Neural cell (in vitro differentiated cells): ENCODE measurements around the gene GASK1B. TPM values are rescaled to one million over a fixed set of nuclear protein-coding genes. Genes with fewer than 3 reads are reported as not detected.

Experiments used
- H2AFZ ChIP-seq: fragments of 200-600, 300-800 bp; sonication (generic), shearing (Covaris generic); 2 replicates; pipeline ENCODE4 v1.6.0; 2014; ENCODE audit warnings: low read depth, mild to moderate bottlenecking, antibody characterized with exemption, low read length, moderate library complexity
- H3F3A ChIP-seq: fragments of 200-600 bp; shearing (Covaris generic); 2 replicates; pipeline ENCODE4 v1.6.1; 2016; ENCODE audit warnings: mild to moderate bottlenecking, moderate library complexity, mixed read lengths, antibody characterized with exemption, low read length; ENCODE audit not compliant: insufficient read depth, poor library complexity, severe bottlenecking
- H3K27ac ChIP-seq: fragments of 200-600, 300-800 bp; sonication (generic), shearing (Covaris generic); 2 replicates; pipeline ENCODE4 v1.5.1; 2014; ENCODE audit warnings: mild to moderate bottlenecking, low read length, moderate library complexity
- H3K27me3 ChIP-seq: fragments of 300-800, 200-600 bp; sonication (generic), shearing (Covaris generic); 2 replicates; pipeline ENCODE4 v1.6.0; 2014; ENCODE audit warnings: mild to moderate bottlenecking, low read depth, low read length, moderate library complexity; ENCODE audit not compliant: insufficient read depth
- H3K36me3 ChIP-seq: fragments of 300-800, 200-600 bp; sonication (generic), shearing (Covaris generic); 2 replicates; pipeline ENCODE4 v1.5.1; 2014; ENCODE audit warnings: mild to moderate bottlenecking, antibody characterized with exemption, low read length, moderate library complexity; ENCODE audit not compliant: insufficient read depth
- H3K4me2 ChIP-seq: fragments of 300-800, 200-600 bp; sonication (generic), shearing (Covaris generic); 2 replicates; pipeline ENCODE4 v1.6.0; 2014; ENCODE audit warnings: mild to moderate bottlenecking, low read length
- H3K4me3 ChIP-seq: fragments of 300-800, 200-600 bp; sonication (generic), shearing (Covaris generic); 2 replicates; pipeline ENCODE4 v1.5.1; 2014; ENCODE audit warnings: mild to moderate bottlenecking, low read length, moderate library complexity
- H3K79me2 ChIP-seq: fragments of 200-600 bp; shearing (Covaris generic); replicated peaks from 2 replicates; pipeline ENCODE4 v1.6.0; 2014; ENCODE audit warnings: mild to moderate bottlenecking, low read length, moderate library complexity; ENCODE audit not compliant: insufficient read depth
- H3K9ac ChIP-seq: fragments of 300-800, 200-600 bp; sonication (generic), shearing (Covaris generic); 2 replicates; pipeline ENCODE4 v1.6.1; 2016; ENCODE audit warnings: mild to moderate bottlenecking, low read length, mixed read lengths
- H3K9me2 ChIP-seq: fragments of 200-600 bp; shearing (Covaris generic); 2 replicates; pipeline ENCODE4 v1.6.1; 2016; ENCODE audit warnings: mild to moderate bottlenecking, low read length, mixed read lengths; ENCODE audit not compliant: insufficient read depth
- H3K9me3 ChIP-seq: fragments of 200-600, 300-800 bp; sonication (generic), shearing (Covaris generic); 2 replicates; pipeline ENCODE4 v1.6.1; 2016; ENCODE audit warnings: mild to moderate bottlenecking, mixed run types, low read length, moderate library complexity, mixed read lengths
- H4K20me1 ChIP-seq: fragments of 200-600 bp; shearing (Covaris generic); 2 replicates; pipeline ENCODE4 v1.6.1; 2016; ENCODE audit warnings: mild to moderate bottlenecking, mixed run types; ENCODE audit not compliant: insufficient read depth
- EP300 ChIP-seq: fragments of 450-650 bp; conservative IDR thresholded peaks from 2 replicates; pipeline ENCODE4 v1.6.1; 2014; ENCODE audit warnings: antibody characterized with exemption, mild to moderate bottlenecking, moderate library complexity; ENCODE audit not compliant: poor library complexity, severe bottlenecking
- EZH2 ChIP-seq: fragments of 200-600, 300-800 bp; shearing (Covaris generic), sonication (generic); IDR thresholded peaks from 2 replicates; pipeline ENCODE4 v1.6.1; 2014; ENCODE audit warnings: antibody characterized with exemption, low read length, borderline replicate concordance, mild to moderate bottlenecking; ENCODE audit not compliant: insufficient read depth, poor library complexity, severe bottlenecking
- MXI1 ChIP-seq: fragments of 450-650 bp; conservative IDR thresholded peaks from 2 replicates; pipeline ENCODE4 v1.6.1; 2014; ENCODE audit warnings: antibody characterized with exemption, mild to moderate bottlenecking; ENCODE audit not compliant: poor library complexity, severe bottlenecking
- POLR2AphosphoS5 ChIP-seq: IDR thresholded peaks from 2 replicates; pipeline ENCODE4 v1.6.1; 2012
- RAD21 ChIP-seq: fragments of 450-650 bp; conservative IDR thresholded peaks from 2 replicates; pipeline ENCODE4 v1.6.1; 2014; ENCODE audit warnings: antibody characterized with exemption, mild to moderate bottlenecking, moderate library complexity
- SMC3 ChIP-seq: fragments of 450-650 bp; conservative IDR thresholded peaks from 2 replicates; pipeline ENCODE4 v1.6.1; 2014; ENCODE audit warnings: antibody characterized with exemption, mild to moderate bottlenecking, moderate library complexity; ENCODE audit not compliant: poor library complexity
- TAF1 ChIP-seq: IDR thresholded peaks from 2 replicates; pipeline ENCODE4 v1.6.1; 2012; ENCODE audit warnings: low read depth
- polyA plus RNA-seq: library from polyadenylated mRNA; depleted of rRNA; stranded (reverse); fragments of >200 nt; gene quantifications from 2 replicates; pipeline ENCODE4 v1.2.3, GENCODE V29; 2014
- TF ChIP-seq, protein P1 (sequence below): IDR thresholded peaks from 2 replicates; pipeline ENCODE4 v1.6.1; 2012; ENCODE audit warnings: borderline replicate concordance
- TF ChIP-seq, protein P2 (sequence below): fragments of 450-650 bp; IDR thresholded peaks from 2 replicates; pipeline ENCODE4 v1.5.1; 2014; ENCODE audit warnings: antibody characterized with exemption, mild to moderate bottlenecking, moderate library complexity; ENCODE audit not compliant: poor library complexity, severe bottlenecking

The GASK1B gene
- polyA plus RNA-seq, 1 donor from 2014 or later = 0.40 TPM

DNA sequence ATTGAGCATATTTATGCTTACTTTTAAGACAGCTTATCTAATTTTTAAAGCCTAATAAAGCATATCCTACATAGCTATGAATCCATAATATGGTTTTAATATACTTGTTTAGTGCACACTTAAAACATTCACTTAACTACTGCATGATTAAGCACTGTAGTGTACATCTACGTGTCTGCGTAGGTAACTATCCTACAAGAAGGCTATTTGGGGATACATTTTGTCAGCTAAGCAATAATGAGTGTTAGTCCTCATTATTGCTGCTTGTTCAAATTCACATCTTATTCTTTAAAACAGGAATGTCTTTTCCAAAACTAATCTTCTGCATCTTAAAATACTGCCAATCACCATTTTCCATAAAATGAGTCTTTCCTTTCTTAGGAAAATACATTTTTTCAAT lies 38.6 kb downstream of the GASK1B start:
- no peaks in the 10 kb centered on the region for H3K79me2 ChIP-seq
- TF ChIP-seq EZH2 (no peak), MXI1 (no peak)
- no peak overlapping the region for H3K9ac ChIP-seq
- H3F3A ChIP-seq = no peaks in the 10 kb centered on the region
- H3K27me3 ChIP-seq = no peaks in the 10 kb centered on the region
- no peaks in the 10 kb centered on the region for H3K36me3 ChIP-seq
- no peaks in the 10 kb centered on the region for H4K20me1 ChIP-seq
- no peak overlapping the region for H3K27ac ChIP-seq
- H3K4me3 ChIP-seq = no peak overlapping the region
- H3K9me3 ChIP-seq = no peaks in the 10 kb centered on the region
- H3K4me2 ChIP-seq = no peak overlapping the region
- H2AFZ ChIP-seq = no peak overlapping the region
- H3K9me2 ChIP-seq = no peaks in the 10 kb centered on the region

DNA sequence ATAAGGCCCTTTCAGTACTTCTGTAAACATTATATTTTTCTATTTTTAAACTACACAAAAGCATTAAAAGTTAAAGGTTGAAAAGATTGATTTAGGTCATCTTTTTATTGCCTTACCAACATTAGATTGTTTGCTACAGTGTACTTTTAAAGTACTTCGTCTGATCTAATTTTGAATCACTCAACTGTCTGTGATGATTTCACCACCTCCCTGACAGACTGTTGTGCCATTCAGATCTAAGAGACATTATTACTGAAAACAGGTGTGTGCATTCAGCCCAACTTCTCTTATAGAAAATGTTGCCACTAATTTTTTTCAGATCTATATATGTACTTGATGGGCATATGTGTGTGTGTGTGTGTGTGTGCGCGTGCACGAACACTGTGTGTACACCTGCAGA lies 39.3 kb downstream of the GASK1B start:
- H2AFZ ChIP-seq = no peak overlapping the region
- no peak overlapping the region for H3K4me2 ChIP-seq
- no peaks in the 10 kb centered on the region for H3K36me3 ChIP-seq
- no peaks in the 10 kb centered on the region for H3F3A ChIP-seq
- no peaks in the 10 kb centered on the region for H3K9me3 ChIP-seq
- no peak overlapping the region for H3K9ac ChIP-seq
- H3K27ac ChIP-seq = no peak overlapping the region
- H4K20me1 ChIP-seq = no peaks in the 10 kb centered on the region
- H3K79me2 ChIP-seq = no peaks in the 10 kb centered on the region
- TF ChIP-seq, protein P1, sequence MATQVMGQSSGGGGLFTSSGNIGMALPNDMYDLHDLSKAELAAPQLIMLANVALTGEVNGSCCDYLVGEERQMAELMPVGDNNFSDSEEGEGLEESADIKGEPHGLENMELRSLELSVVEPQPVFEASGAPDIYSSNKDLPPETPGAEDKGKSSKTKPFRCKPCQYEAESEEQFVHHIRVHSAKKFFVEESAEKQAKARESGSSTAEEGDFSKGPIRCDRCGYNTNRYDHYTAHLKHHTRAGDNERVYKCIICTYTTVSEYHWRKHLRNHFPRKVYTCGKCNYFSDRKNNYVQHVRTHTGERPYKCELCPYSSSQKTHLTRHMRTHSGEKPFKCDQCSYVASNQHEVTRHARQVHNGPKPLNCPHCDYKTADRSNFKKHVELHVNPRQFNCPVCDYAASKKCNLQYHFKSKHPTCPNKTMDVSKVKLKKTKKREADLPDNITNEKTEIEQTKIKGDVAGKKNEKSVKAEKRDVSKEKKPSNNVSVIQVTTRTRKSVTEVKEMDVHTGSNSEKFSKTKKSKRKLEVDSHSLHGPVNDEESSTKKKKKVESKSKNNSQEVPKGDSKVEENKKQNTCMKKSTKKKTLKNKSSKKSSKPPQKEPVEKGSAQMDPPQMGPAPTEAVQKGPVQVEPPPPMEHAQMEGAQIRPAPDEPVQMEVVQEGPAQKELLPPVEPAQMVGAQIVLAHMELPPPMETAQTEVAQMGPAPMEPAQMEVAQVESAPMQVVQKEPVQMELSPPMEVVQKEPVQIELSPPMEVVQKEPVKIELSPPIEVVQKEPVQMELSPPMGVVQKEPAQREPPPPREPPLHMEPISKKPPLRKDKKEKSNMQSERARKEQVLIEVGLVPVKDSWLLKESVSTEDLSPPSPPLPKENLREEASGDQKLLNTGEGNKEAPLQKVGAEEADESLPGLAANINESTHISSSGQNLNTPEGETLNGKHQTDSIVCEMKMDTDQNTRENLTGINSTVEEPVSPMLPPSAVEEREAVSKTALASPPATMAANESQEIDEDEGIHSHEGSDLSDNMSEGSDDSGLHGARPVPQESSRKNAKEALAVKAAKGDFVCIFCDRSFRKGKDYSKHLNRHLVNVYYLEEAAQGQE = no peak
- TF ChIP-seq TAF1 (no peak), POLR2AphosphoS5 (no peak), EZH2 (no peak), RAD21 (no peak), MXI1 (no peak), EP300 (no peak), SMC3 (no peak)
- TF ChIP-seq, protein P2, sequence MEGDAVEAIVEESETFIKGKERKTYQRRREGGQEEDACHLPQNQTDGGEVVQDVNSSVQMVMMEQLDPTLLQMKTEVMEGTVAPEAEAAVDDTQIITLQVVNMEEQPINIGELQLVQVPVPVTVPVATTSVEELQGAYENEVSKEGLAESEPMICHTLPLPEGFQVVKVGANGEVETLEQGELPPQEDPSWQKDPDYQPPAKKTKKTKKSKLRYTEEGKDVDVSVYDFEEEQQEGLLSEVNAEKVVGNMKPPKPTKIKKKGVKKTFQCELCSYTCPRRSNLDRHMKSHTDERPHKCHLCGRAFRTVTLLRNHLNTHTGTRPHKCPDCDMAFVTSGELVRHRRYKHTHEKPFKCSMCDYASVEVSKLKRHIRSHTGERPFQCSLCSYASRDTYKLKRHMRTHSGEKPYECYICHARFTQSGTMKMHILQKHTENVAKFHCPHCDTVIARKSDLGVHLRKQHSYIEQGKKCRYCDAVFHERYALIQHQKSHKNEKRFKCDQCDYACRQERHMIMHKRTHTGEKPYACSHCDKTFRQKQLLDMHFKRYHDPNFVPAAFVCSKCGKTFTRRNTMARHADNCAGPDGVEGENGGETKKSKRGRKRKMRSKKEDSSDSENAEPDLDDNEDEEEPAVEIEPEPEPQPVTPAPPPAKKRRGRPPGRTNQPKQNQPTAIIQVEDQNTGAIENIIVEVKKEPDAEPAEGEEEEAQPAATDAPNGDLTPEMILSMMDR = no peak
- H3K9me2 ChIP-seq = no peaks in the 10 kb centered on the region
- H3K4me3 ChIP-seq = no peak overlapping the region
- H3K27me3 ChIP-seq = no peaks in the 10 kb centered on the region

DNA sequence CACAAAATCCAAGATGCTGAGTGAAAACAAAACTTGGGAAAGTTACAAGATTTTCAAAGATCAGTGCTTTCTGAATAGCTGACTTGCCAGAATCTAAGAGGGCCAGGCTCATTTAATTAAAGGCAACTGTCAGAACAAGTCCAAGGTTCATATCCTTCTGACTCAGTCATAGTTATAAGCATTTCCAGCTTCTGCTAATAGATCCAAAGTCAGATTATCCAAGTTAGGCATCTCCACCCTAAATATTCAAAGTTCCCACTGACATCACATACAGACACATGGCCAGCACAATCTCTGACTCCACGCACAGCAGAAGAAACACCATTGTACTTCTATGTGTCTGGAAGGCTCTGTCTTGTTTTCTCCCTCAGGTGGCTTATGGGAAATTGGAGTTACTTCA lies 41.8 kb downstream of the GASK1B start:
- Histone ChIP-seq H3K79me2 (no peaks in the 10 kb centered on the region), H3K27ac (no peak overlapping the region), H3K9me2 (no peaks in the 10 kb centered on the region), H3K36me3 (no peaks in the 10 kb centered on the region), H3K9ac (no peak overlapping the region), H2AFZ (no peak overlapping the region), H3K9me3 (no peaks in the 10 kb centered on the region), H3K4me3 (no peak overlapping the region), H4K20me1 (no peaks in the 10 kb centered on the region), H3F3A (no peaks in the 10 kb centered on the region), H3K27me3 (no peaks in the 10 kb centered on the region), H3K4me2 (no peak overlapping the region)
- no peak for TF ChIP-seq EP300
- TF ChIP-seq SMC3 = no peak
- TF ChIP-seq RAD21 = no peak
- TF ChIP-seq MXI1 = no peak
- no peak for TF ChIP-seq POLR2AphosphoS5
- no peak for TF ChIP-seq TAF1
- TF ChIP-seq, protein P2 = no peak
- TF ChIP-seq EZH2 = no peak
- TF ChIP-seq, protein P1 = no peak
